ENCODE measurements around the gene UNC13D. TPM values are rescaled to one million over a fixed set of nuclear protein-coding genes. Genes with fewer than 3 reads are reported as not detected.

Gene UNC13D
- total RNA-seq, 1 donor from 2014 or later: 4.7 TPM

DNA sequence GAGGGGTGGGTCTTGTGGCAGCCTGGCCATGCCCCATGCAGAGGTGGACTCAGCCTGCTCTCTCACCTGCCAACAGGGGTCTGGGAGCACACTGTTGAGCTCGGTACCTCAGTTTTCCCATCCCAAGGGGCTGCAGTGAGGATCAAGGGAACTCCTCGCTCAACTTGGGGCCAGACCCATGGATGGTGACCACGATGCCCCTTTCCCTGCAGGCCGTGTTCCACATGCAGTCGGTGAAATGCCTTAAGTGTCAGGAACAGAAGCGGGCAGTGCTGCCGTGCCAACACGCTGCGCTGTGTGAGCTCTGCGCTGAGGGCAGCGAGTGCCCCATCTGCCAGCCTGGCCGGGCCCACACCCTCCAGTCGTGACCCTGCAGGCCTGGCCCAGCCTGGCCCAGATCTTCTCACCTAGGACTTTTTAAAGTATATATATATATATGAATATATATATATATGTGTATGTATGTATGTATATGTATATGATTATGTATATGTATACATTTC is 20.1 kb downstream of the UNC13D start:
- FAIRE-seq (no peak), DNase-seq (ENCODE audit: low read depth) (no peak)
- TF ChIP-seq, protein P1, sequence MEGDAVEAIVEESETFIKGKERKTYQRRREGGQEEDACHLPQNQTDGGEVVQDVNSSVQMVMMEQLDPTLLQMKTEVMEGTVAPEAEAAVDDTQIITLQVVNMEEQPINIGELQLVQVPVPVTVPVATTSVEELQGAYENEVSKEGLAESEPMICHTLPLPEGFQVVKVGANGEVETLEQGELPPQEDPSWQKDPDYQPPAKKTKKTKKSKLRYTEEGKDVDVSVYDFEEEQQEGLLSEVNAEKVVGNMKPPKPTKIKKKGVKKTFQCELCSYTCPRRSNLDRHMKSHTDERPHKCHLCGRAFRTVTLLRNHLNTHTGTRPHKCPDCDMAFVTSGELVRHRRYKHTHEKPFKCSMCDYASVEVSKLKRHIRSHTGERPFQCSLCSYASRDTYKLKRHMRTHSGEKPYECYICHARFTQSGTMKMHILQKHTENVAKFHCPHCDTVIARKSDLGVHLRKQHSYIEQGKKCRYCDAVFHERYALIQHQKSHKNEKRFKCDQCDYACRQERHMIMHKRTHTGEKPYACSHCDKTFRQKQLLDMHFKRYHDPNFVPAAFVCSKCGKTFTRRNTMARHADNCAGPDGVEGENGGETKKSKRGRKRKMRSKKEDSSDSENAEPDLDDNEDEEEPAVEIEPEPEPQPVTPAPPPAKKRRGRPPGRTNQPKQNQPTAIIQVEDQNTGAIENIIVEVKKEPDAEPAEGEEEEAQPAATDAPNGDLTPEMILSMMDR (IDR thresholded peaks at IDR 0.05; ENCODE audit: insufficient read depth, low read length, severe bottlenecking): no peak
- no peaks in the 10 kb centered on the region for H3K27me3 ChIP-seq (ENCODE audit: control insufficient read depth, insufficient read depth, low read length)
- H3K36me3 ChIP-seq (ENCODE audit: control insufficient read depth, insufficient read depth, low read length): peaks cover 24% of the 10 kb centered on the region
- H3K4me3 ChIP-seq (ENCODE audit: low read depth, low read length): no peak overlapping the region

DNA sequence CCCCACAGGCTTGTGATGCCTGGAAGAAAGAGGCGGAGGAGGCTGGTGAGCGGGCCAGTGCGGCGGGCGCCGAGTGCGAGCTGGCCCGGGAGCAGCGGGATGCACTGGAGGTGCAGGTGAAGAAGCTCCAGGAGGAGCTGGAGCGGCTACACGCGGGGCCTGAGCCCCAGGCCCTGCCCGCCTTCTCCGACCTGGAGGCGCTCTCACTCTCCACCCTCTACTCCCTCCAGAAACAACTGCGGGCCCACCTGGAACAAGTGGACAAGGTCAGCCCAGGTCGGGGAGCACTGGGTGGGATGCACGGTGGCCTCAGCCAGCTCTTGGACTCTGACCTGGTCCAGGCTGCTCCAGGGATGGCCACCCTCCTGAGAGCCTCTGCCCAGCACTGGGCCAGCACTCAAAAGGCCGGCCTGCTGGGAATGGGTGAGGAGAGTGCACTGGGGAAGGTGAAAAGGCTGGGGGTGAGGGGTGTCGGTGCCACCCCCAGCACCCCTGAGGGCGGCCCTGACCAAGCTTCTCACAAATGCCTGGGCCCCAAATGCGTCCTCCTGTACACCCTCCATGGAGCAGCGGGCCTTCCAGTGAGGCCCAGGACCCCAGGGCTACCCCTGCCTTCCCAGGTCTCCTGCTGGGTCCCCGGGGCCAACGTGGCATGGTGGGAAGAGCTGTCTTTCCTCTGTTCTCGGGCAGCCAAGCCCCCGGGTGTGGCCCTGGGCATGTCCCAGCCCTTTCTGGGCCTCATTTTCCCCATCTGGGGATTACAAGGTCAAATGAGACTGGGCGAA is 20.8 kb downstream of the UNC13D start:
- TF ChIP-seq, protein P1 (IDR thresholded peaks at IDR 0.05; ENCODE audit: insufficient read depth, low read length, severe bottlenecking): no peak
- Histone ChIP-seq H3K27me3 (ENCODE audit: control insufficient read depth, insufficient read depth, low read length) (no peaks in the 10 kb centered on the region), H3K36me3 (ENCODE audit: control insufficient read depth, insufficient read depth, low read length) (peaks cover 29% of the 10 kb centered on the region), H3K4me3 (ENCODE audit: low read depth, low read length) (no peak overlapping the region)
- FAIRE-seq (no peak), DNase-seq (ENCODE audit: low read depth) (no peak)

DNA sequence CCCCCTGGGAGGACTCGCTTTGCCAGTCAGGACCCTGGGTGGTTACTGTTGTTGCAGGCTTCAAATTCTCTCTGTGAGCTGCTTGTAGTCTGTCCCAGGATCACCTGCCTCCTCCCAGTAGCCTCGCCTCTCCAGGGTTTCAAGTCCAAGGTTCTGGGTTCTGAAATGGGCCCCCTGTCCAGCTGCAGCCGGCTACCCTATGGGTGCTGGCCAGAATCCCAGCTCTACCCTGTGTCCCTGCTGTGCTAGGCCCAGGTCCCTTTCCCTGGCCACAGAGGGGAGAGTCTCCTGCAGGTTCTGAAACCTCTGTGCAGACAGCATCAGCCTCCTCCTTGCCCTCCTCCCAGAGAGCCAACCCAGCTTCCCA is 21.4 kb downstream of the UNC13D start:
- DNase-seq (ENCODE audit: low read depth): no peak
- TF ChIP-seq, protein P1 (IDR thresholded peaks at IDR 0.05; ENCODE audit: insufficient read depth, low read length, severe bottlenecking): no peak
- Histone ChIP-seq H3K4me3 (ENCODE audit: low read depth, low read length) (no peak overlapping the region), H3K27me3 (ENCODE audit: control insufficient read depth, insufficient read depth, low read length) (no peaks in the 10 kb centered on the region), H3K36me3 (ENCODE audit: control insufficient read depth, insufficient read depth, low read length) (peaks cover 33% of the 10 kb centered on the region)
- no peak for FAIRE-seq

DNA sequence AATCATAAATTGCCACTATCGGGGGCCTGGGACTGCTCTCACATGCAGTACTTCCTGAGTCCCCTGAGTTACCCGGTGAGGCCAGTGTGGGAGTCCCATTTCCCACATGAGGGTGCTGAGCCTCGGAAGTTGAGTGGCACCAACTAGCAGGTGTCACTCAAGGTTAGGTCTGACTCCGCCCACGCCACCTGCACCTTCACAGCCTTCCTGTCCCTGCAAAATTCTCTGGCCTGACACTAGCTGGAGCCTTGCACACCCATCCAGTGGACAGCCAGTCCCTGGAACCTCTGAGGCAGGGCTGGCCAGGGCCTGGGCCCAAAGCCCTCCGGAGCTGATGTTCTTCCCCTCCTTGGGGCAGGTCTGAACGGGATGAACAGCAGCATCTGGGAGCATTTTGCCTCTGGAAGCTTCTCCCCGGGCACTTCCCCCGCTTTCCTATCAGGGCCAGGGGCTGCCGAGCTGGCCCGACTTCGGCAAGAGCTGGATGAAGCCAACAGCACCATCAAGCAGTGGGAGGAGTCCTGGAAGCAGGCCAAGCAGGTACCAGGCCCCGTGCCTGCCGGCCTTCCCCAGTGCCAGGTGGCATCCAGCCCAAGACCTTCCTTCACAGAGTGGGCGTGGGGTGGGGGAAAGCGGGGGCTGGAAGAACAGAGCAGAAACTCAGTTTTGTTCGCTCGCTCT is 21.9 kb downstream of the UNC13D start:
- no peak overlapping the region for H3K4me3 ChIP-seq (ENCODE audit: low read depth, low read length)
- TF ChIP-seq, protein P1 (IDR thresholded peaks at IDR 0.05; ENCODE audit: insufficient read depth, low read length, severe bottlenecking): no peak
- no peaks in the 10 kb centered on the region for H3K27me3 ChIP-seq (ENCODE audit: control insufficient read depth, insufficient read depth, low read length)
- H3K36me3 ChIP-seq (ENCODE audit: control insufficient read depth, insufficient read depth, low read length): peaks cover 38% of the 10 kb centered on the region
- FAIRE-seq (no peak), DNase-seq (ENCODE audit: low read depth) (no peak)

DNA sequence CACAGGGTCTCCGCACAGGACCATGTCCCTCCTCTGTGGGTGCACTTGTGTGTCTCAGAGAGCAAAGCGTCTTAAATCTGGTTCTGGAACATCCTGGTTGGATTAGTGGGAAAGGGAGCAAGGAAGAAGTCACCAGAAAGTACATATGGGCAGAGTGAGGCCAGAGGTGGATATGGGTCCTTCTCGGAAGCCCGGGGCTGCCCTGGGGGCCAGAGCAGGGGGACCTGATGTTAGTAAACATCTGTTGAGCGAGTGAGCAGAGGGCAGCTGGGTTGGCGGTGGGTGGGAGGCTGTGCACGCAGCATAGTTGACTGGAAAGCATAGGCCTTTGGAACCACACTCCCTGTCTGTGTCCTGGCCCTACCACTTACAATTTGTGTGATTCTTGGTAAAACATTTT is 22.7 kb downstream of the UNC13D start:
- FAIRE-seq (no peak), DNase-seq (ENCODE audit: low read depth) (no peak)
- peaks cover 45% of the 10 kb centered on the region for H3K36me3 ChIP-seq (ENCODE audit: control insufficient read depth, insufficient read depth, low read length)
- H3K27me3 ChIP-seq (ENCODE audit: control insufficient read depth, insufficient read depth, low read length): no peaks in the 10 kb centered on the region
- TF ChIP-seq, protein P1 (IDR thresholded peaks at IDR 0.05; ENCODE audit: insufficient read depth, low read length, severe bottlenecking): no peak
- no peak overlapping the region for H3K4me3 ChIP-seq (ENCODE audit: low read depth, low read length)
